ENCODE results near the gene ARHGAP33.

- no peak for TF ChIP-seq CTCF (IDR thresholded peaks at IDR 0.05; ENCODE audit: extremely low read depth in 1 of 2, insufficient read depth in 1 of 2, low read depth in 1 of 2, low read length in 2 of 2)
- TF ChIP-seq EZH2 (IDR thresholded peaks at IDR 0.05; ENCODE audit: borderline replicate concordance, low read depth, low read length, severe bottlenecking), result no peak
- no peak for TF ChIP-seq JUN (IDR thresholded peaks at IDR 0.05; ENCODE audit: borderline replicate concordance, insufficient read depth, insufficient read length, low read depth)
- TF ChIP-seq POLR2A (IDR thresholded peaks at IDR 0.05; ENCODE audit: low read depth, low read length), result no peak
These were observed 18.2 kb downstream of the ARHGAP33 start for GRCh38 chr19:35793381-35794165.

Data from endothelial cell of umbilical vein (primary cell).